ENCODE data around the gene TRIM38. TPM values are rescaled to one million over a fixed set of nuclear protein-coding genes. Genes with fewer than 3 reads are reported as not detected.

The TRIM38 gene
- total RNA-seq, 1 experiment from 2014 or later, result 15.7 TPM

DNA sequence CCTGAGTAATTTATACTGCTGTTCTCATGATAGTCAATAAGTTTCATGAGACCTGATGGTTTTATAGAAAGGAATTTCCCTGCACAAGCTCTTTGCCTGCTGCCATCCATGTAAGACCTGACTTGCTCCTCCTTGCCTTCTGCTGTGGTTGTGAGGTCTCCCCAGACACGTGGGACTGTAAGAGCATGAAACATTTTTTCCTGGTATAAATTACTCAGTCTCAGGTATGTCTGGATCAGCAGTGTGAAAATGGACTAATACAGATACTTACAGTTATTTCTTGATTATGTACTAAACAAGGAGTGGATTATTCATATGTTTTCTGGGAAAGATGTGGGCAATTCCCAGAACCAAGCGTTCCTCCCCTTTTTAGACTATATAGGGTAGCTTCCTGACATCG is 1.9 kb upstream of the TRIM38 start:
- in situ Hi-C loops (cut with HindIII; ENCODE audit: low pct_unique_long_range_greater_than_20kb, low sequenced_read_pairs), result no loop called here
- no peak for DNase-seq (ENCODE audit: low read depth, low spot score)

DNA sequence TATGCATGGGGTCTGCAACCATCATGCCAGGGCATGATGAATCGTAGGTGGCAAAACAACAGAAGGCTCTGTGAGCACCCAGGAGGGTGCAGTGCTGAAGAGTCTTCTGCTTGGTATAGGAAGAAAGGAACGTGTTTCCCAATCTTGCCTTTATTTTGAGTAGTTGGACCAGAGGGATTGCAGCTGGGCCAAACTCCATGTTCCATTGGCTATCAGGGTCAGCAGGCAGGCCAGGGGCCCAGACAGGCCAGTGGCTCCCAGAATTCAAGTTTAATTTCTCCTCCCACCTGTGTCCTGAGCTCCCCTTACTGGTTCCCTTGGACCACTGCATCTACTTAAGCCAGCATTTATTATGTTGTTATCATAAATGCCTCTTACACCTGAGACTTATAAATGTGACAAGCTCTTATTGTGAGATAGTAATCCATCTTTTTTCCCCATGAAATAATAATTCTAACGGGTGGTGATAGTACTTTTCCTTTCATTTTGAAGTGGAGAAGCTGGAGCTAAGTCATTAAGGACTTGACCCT is 918 bp upstream of the TRIM38 start:
- in situ Hi-C loops (cut with HindIII; ENCODE audit: low pct_unique_long_range_greater_than_20kb, low sequenced_read_pairs), result no loop called here
- peak; percentile 47 for DNase-seq (ENCODE audit: low read depth, low spot score)

DNA sequence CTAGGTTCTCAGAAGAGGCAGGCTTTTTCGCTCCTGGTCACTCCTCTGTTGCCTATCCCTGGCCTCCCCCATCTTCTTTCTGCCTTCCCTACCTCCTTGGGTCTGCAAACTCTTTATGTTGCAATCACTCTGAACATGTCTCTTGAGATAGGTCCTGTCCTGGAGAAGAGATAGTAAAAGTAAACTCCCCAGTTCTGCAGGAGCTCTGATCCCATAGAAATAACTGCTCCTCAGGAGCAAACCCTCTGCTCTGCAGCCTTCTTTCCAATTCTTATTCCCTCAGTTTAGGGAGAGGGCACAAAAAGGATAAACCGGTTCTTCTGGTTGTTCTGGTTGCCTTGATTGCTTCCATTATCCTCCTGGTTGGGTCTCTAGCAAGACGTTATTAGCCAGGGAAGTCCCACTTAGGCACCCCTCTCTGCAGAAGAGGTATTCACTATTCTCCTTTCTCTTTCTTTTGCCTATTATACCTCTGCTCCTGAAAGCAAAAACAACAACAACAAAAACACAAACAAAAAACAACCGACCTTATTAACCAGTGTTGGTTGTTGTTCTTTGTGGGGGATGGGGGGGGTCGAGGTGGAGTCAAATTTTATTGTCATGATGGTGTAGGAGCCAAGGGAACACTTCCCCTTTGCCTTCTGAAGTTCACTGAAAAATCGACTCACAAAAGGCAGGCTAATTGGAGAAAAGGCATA is 973 bp downstream of the TRIM38 start:
- in situ Hi-C loops (cut with HindIII; ENCODE audit: low pct_unique_long_range_greater_than_20kb, low sequenced_read_pairs), result no loop called here
- no peak for DNase-seq (ENCODE audit: low read depth, low spot score)

DNA sequence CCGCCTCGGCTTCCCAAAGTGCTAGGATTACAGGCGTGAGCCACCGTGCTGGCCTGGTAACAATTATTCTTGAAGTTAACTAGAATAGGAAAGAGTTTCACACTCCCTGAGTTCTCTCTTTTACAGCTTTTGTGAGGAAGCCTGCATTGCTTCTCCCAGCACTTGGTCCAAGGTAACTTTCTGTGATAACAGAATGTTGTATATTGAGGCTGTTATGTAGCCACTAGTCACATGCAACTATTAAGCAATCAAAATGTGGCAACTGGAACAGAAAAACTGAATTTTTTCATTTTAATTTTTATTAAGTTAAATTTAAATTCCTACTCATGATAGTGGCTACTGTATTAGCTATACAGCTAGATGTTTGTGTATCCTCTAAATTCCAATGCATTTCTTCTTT is 2.5 kb downstream of the TRIM38 start:
- no peak for DNase-seq (ENCODE audit: low read depth, low spot score)
- in situ Hi-C loops (cut with HindIII; ENCODE audit: low pct_unique_long_range_greater_than_20kb, low sequenced_read_pairs), result no loop called here

DNA sequence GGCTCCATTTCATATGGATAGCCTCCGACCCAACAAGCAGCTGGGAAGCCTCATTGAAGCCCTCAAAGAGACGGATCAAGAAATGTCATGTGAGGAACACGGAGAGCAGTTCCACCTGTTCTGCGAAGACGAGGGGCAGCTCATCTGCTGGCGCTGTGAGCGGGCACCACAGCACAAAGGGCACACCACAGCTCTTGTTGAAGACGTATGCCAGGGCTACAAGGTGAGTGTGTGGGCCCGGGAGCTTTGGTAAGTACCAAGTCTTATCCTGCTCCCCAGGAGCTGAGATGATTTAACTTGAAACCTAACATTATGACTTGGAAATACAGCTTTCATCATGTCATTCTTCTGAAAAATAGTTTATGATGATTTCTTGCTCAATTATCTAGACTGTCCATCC is 4.1 kb downstream of the TRIM38 start:
- in situ Hi-C loops (cut with HindIII; ENCODE audit: low pct_unique_long_range_greater_than_20kb, low sequenced_read_pairs), result no loop called here
- no peak for DNase-seq (ENCODE audit: low read depth, low spot score)

DNA sequence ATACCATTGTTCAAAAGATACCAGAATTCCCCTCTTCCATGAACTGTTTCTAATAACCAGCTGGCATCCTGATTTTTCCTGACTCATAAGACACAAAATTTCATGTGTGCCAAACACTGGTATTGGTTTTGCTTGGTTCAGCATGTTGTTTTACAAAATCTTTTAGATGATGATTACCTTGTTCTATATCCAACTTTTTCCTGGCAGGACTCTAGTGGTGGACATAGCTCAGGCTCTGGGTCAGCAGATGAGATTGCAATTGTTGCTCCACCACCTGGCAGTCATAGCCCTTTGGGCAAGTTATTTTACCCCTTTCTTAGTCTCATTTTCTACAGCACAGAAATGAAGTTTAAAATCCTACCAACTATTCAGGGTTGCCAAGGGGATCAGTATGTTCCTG is 6.2 kb downstream of the TRIM38 start:
- DNase-seq (ENCODE audit: low read depth, low spot score), result no peak

DNA sequence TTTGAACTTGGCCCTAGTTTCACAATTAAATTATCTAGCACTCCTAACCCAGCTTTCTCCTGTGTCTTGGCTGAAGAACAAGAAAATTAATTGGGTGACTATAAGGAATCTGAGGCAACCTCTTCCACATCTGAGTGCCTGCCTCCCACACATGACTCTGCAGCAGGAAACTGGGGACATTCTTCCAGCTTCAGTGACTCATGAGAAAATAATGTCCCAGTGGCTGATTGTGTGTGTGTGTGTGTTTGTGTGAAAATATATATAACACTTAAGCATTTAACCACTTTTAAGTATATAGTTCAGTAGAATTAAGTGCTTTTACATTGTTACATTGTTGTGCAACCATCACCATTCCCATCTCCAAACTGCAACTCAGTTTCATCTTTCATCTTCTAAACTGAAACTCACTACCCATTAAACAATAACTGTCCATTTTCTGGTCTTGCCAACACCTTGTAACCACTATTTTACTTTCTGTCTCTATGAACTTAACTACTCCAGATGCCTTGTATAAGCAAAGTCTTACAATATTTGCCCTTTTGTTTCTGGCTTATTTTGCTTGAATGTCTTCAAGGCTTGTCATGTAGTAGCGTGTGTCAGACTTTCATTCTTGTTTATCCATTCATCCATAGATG is 8.7 kb downstream of the TRIM38 start:
- peak; percentile 65 for DNase-seq (ENCODE audit: low read depth, low spot score)
- in situ Hi-C loops (cut with HindIII; ENCODE audit: low pct_unique_long_range_greater_than_20kb, low sequenced_read_pairs), result no loop called here

More for the DNA sequence above, 6.2 kb downstream of the TRIM38 start:
- in situ Hi-C loops (cut with HindIII; ENCODE audit: low pct_unique_long_range_greater_than_20kb, low sequenced_read_pairs), result no loop called here

DNA sequence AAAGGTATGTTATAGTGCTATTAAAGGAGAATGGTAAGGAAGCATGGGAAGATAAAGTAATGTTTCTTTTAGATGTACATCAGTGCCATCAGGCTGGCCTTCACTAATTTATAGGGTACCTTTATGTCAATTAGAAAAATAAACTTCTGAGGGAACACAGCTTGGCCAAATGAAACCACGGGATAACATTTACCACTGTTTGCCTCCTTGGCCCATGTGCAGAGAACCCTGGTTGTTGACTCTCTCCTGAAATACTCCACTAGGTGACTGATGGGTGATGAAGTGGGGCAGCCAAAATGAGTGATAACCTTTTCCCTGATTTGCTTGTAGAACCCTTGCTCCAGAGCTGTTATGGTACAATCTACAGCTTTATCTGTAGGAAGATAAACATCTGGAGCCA is 9.5 kb downstream of the TRIM38 start:
- in situ Hi-C loops (cut with HindIII; ENCODE audit: low pct_unique_long_range_greater_than_20kb, low sequenced_read_pairs), result no loop called here
- no peak for DNase-seq (ENCODE audit: low read depth, low spot score)

DNA sequence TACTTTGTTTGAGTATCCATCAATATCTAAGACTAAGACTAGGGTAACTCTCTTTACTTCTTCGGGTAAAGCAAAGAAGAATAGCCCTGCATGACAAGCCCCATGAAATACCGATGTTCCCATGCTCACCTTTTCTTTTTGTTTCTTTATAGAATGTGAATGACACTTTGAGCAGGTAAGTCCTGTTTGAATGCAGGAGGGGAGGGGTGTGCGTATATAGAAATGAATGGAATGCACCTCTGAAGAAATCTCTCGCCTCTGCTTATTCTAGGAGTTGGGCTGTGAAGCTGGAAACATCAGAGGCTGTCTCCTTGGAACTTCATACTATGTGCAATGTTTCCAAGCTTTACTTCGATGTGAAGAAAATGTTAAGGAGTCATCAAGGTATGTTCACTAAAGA is 10.3 kb downstream of the TRIM38 start:
- in situ Hi-C loops (cut with HindIII; ENCODE audit: low pct_unique_long_range_greater_than_20kb, low sequenced_read_pairs), result no loop called here
- no peak for DNase-seq (ENCODE audit: low read depth, low spot score)

DNA sequence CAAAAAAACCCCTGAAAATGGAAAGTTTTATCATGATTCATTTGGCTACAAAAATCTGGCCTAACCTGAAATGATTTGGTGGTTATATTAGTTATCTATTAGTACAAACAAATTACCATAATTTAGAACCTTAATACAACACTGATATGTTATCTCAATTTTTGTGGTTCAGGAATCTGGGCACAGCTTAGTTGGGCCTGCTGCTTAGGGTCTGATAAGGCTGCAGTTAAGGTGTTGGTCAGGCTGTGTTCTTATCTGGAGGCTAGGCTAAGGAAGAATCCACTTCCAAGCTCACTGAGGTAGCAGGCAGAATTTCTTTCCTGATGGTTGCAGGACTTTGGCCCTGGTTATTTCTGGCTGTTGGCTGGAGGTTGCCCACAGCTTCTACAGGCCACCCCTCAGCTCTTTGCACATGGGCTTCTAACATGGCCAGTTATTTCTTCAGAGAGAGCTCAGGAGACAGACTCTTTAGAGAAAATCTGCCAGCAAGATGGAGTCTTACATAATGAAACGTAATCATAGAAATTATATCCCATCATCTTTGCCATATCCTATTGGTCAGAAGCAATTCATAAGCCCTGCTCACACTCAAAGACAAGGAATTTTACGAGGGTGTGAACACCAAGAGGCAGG is 11.4 kb downstream of the TRIM38 start:
- DNase-seq (ENCODE audit: low read depth, low spot score), result no peak
- in situ Hi-C loops (cut with HindIII; ENCODE audit: low pct_unique_long_range_greater_than_20kb, low sequenced_read_pairs), result no loop called here

DNA sequence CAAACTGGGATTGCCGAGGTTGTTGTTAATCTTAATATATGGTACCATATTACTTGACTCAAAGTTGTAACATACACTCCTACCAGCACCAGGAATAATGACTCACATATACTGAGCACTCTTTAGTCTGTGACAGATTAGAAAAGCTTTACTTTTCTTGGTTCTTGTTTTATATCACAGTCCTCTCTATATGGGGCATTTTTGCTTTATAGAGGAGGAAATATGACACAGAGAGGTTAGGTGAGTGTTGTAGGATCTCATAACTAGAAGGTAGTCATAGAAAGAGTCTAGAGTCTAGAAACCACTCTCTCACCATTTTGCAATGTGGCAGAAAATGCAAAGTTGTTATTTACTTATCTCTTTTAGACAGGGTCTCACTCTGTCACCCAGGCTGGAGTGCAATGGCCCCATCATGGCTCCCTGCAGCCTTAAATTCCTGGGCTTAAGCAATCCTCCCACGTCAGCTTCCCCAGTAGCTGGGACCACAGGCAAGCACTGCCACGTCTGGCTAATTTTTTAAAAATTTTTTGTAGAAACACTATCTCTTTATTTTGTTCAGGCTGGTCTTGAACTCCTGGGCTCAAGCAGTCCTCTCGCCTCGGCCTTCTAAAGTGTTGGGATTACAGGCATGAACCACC is 13.4 kb downstream of the TRIM38 start:
- in situ Hi-C loops (cut with HindIII; ENCODE audit: low pct_unique_long_range_greater_than_20kb, low sequenced_read_pairs), result no loop called here
- DNase-seq (ENCODE audit: low read depth, low spot score), result no peak

DNA sequence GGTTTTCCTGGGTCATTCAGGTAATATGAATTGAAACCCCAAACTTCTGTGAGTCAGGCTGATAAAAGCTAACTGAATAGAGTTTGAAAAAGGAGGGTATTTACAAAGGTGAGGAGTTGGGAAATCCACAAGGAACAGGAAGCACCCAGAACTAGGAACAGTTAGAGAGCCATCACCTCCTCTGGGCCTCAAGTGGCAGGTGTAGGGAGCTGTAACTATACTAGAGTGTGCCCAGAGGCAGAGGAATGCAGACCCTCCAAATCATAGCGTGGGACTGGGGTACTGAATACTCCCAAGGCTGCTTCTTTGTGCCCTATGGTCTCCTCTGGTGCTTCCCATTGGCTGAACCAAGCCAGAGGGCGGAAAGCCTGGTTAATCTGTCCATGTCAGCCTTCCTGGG is 18.3 kb downstream of the TRIM38 start:
- no peak for DNase-seq (ENCODE audit: low read depth, low spot score)
- in situ Hi-C loops (cut with HindIII; ENCODE audit: low pct_unique_long_range_greater_than_20kb, low sequenced_read_pairs), result no loop called here

DNA sequence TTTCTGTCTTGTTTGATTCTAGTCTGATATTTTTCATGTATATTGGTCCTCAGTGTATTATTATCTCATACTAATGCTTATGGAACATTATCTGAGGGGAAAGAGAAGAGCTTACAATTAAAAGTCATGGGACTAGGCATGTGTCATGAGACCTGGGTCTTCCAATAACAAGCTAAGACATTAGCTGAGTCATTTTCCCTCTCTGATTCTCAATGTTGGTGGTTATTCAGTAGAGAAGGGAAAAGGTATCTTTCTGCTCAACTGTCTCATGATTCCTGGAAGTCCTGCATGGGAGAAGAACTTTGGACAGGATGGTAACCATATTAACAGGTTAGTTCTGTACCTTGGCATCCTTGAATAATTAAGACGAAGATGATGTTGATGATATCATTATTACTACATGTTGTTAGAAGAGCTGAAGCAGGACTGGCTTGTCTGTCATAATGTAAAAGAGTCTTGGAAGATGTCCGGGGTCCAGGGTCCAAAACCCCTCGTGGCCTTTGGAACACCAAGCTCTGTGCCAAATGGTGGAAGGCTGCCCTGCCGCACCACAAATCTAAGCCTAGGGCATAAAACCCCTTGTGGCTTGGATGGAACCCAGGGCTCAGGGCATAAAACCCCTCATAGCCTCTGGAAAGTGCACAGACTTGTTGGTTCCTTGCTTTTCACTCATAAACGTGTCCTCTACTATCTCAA is 19.1 kb downstream of the TRIM38 start:
- DNase-seq (ENCODE audit: low read depth, low spot score), result peak; percentile 32
- in situ Hi-C loops (cut with HindIII; ENCODE audit: low pct_unique_long_range_greater_than_20kb, low sequenced_read_pairs), result no loop called here

DNA sequence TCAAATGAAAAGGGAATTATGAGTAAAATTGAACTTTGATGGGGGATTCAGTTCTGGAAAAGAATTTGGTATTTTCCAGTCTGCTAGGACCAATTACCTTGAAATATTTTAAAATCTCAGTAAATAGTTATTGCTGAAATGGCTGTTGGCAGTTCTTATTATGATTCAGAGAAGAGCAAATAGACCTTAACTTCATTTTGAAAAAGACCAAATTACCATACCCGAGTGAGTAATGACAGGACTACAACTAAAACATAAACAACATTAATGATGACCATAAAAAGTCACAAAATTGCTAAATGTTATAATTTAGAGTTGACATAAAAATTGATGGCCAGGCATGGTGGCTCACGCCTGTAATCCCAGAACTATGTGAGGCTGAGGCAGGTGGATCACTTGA is 21.7 kb downstream of the TRIM38 start:
- DNase-seq (ENCODE audit: low read depth, low spot score), result no peak
- in situ Hi-C loops (cut with HindIII; ENCODE audit: low pct_unique_long_range_greater_than_20kb, low sequenced_read_pairs), result no loop called here

DNA sequence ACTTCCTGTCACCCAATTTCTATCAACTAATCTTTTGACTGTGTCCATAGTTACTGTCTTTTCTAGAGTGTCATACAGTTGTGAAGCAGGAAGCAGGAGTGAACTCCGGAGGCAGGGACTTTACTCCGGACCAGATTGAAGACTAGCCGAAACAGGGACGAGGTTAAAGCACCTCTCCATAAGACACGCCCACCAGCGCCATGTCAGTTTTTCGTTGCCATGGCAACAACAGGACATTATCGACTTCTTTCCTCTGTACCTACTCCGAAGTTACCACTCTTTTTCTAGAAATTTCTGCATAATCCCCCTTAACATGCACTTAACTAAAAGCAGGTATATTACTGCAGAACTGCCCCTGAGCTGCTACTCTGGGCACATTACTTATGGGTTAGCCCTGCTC is 25.2 kb downstream of the TRIM38 start:
- in situ Hi-C loops (cut with HindIII; ENCODE audit: low pct_unique_long_range_greater_than_20kb, low sequenced_read_pairs), result no loop called here
- DNase-seq (ENCODE audit: low read depth, low spot score), result peak; percentile 28

DNA sequence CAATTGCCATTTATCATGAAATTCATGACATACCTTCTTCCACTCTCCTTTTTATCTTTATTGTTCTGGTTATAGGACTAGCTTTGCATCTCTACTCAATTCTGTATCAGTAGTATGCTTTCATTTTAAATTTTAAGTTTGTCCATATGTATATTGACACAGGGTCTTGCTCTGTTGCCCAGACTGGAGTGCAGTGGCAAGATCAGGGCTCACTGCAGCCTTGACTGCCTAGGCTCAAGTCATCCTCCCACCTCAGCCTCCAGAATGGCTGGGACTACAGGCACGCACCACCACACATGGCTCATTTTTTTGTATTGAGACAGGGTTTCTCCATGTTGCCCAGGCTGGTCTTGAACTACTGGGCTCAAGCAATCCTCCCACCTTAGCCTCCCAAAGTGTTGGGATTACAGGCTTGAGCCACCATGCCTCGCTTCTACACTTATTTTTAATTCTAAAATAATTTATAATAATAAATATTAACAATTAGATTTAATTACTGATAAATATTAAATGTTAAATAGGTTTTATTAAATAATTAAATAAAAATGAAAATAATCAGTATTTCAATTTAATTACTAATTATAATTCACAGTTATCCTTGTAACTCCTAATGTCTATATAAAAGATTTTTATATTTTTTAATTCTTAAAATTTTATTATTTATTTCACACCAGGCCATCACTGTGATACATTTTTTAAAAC is 27.7 kb downstream of the TRIM38 start:
- DNase-seq (ENCODE audit: low read depth, low spot score), result no peak
- in situ Hi-C loops (cut with HindIII; ENCODE audit: low pct_unique_long_range_greater_than_20kb, low sequenced_read_pairs), result no loop called here

DNA sequence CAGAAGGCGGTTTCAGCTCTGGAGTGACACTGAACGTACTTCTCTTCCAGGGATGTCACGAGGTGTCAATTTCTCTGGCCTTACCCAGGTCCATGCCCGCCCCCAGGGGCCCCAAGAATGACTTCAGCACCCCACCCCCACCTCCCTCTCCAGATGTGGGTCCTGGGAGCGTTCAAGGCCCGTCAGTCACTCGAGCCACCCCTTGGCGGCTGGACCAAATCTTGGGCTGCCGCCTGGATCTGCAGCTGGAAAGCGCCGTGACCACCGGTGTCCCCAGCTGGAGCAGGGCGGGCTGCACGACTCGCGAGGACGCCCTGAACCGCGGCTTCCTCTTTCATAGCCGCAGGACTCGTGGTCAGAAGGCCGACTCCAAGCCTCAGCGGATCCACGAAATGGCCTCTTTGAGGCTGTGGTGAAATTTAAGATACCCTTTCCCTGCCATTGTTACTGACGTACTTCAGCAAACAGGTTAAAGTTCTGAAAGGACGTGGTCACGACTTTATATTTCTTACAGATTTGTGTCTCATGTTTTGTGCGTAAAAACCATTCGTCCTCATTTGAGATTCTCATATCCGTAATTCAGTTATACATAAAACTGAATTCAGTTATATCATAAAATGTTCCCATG is 29.3 kb downstream of the TRIM38 start:
- peak; percentile 66 for DNase-seq (ENCODE audit: low read depth, low spot score)
- in situ Hi-C loops (cut with HindIII; ENCODE audit: low pct_unique_long_range_greater_than_20kb, low sequenced_read_pairs), result no loop called here

All from SK-MEL-5 (cell line).